GM19193 (cell line): ENCODE data around the gene PCDH20.

Experiments
- POLR2A ChIP-seq: IDR thresholded peaks from 4 replicates; pipeline ENCODE4 v1.6.1; 2011; ENCODE audit not compliant: insufficient read depth, insufficient read length; ENCODE audit errors: extremely low read depth

Gene PCDH20

DNA sequence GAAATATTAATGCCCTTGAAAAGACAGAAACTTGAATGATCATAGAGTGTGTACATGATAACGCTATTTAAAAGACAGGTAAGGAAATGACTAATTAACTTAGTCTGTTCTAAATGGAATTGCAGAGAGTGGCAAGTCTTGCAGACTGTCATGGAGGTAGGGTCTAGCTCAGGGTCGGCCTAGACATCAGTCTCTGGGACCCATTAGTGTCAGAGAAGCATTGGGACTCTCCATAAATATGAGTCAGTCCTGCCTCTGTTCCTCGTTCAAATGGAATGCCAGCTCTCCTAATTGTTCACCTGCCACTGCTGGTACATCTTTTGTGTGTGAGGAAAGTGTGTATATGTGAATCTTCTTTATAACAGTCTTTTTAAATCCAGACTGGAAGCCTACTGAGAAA lies 28.0 kb downstream of the PCDH20 start:
- no peak for TF ChIP-seq POLR2A

DNA sequence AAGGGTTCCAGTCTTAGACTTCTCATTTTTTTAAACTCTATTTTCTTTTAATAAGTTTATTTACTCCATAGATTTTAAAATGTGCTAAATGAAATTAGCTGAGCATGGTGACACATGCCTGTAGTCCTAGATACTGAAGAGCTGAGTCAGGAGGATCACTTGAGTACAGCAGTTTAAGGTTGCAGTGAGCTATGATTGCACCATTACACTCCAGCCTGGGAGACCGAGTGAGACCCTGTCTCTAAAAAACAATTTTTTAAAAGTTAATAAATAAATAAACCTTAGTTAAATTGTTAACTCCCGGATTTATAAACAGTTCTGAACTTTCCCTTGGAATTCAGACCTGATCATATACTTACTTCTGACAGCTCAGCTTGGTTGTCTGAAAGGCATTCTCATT lies 32.5 kb downstream of the PCDH20 start:
- TF ChIP-seq POLR2A = no peak

DNA sequence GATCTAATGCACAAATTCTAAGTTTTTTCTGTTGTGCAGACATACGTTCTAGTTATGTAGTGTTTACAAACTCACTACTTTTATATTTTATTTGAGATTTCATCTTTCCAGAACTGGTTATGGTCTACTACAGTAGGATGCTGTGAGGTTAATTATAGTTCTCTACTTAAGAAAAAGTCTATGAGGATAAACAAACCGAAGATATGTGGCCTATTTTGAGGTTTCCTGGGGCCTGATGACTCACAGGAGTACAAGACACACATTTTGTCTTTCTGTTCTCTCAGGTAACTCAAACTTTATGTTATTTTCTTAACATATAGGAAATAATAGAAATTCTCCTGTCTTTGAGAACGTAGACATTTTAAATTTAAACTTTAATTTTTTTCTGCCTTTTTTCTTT lies 45.1 kb downstream of the PCDH20 start:
- no peak for TF ChIP-seq POLR2A

DNA sequence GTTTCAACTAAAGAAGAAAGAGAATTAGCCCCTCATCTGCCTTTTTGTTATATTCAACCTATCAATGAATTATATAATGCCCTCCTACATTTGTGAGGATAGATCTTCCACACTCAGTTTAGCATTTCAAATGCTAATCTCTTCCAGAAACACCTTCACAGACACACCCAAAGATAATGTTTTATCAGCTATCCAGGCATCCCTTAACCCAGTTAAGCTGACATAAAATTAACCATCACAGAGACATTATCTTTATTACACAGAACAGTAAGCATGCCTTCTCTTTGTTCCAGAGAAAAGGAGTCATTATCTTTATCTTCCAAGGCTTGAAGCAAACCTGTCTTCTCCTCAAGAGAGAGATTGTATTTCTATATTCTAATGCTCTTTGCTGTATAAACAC lies 53.1 kb downstream of the PCDH20 start:
- no peak for TF ChIP-seq POLR2A
